ENCODE results near the gene MIOX.
"Not testable (repeated sequence)": the region's sequence is repeated elsewhere in the genome, so short reads cannot be mapped to it uniquely, and the experiment has no call there.

The MIOX gene

DNA sequence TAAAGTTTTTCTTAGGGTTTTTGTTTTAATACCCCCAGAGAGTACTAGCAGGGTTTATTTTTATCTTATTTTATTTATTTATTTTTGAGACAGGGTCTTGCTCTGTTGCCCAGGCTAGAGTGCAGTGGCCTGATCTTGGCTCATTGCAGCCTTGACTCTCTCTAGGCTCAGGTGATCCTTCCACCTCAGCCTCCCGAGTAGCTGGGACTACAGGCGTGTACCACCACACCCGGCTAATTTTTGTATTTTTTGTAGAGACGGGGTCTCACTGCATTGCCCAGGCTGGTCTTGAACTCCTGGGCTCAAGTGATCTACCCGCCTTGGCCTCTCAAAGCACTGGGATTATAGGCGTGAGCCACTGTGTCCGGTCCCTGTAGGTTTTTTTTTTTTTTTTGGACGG is 33.5 kb downstream of the MIOX start:
- DNase-seq = not testable (repeated sequence)

GRCh38 chr22:50520826-50521453 is 34.3 kb downstream of the MIOX start:
- no peak for DNase-seq

- no peak for DNase-seq
Observed at GRCh38 chr22:50521710-50522109, 35.1 kb downstream of the MIOX start.

GRCh38 chr22:50522208-50522805 is 35.6 kb downstream of the MIOX start:
- no peak for DNase-seq

DNA sequence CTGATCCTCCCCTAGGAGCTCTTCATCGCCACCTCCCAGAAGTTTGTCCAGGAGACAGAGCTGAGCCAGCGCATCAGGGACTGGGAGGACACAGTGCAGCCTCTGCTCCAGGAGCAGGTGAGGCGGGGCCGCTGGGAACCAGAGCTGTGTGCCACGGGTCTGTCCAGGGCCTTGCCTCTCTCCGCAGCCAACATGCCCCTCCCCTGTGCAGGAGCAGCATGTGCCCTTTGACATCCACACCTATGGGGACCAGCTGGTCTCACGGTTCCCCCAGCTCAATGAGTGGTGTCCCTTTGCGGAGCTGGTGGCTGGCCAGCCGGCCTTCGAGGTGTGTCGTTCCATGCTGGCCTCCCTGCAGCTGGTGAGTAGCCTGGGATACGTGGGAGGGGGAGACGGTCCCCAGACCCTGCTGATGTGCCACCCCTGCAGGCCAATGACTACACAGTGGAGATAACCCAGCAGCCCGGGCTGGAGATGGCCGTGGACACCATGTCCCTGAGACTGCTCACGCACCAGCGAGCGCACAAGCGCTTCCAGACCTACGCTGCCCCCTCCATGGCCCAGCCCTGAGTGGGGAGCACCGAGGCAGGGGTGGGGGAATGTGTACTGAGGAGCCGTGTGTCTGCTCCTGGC is 36.3 kb downstream of the MIOX start:
- no peak for DNase-seq

DNA sequence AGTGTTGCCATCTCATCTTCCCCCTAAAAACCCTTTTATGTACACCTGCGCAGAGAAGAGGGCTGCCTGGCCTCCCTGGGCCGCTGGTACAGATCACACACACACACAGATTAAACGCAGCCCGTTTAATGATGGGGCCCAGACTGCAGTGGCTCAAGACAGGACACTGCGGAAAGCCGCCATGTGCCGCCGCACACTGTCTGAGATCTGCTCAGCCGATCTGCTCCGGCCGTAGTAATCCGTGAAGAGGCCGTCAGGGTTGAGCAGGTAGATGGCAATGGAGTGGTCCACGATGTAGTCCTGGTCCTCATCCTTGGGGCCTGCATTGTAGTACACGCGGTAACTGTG is 36.8 kb downstream of the MIOX start:
- no peak for DNase-seq

GRCh38 chr22:50523806-50524675 is 37.4 kb downstream of the MIOX start:
- no peak for DNase-seq

DNA sequence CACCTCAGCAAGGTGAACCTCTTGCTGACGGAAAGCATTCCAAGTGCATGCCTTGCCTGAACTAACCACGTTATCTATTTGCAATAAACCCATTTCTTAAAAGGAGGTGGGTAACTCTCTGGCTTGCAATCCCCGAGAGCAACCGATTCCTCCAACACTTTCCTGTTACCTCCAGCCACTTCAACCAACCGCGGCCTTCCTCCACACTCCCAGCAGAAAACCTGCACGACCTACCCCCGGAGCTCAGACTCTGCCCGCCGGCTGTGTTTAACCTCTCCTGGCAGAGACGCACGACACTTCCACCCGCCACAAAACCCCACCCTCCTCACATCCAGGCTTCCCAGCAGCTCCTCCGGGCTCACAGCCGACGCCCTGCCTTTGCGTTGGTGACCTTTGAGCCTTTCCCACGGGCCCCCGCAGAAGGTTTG is 38.0 kb downstream of the MIOX start:
- DNase-seq = peak; percentile 33

GRCh38 chr22:50525104-50525857 is 38.6 kb downstream of the MIOX start, which contains the start of gene SCO2:
Gene SCO2, minus strand, starts transcription at chr22:50525598. Its CDS starts 1,187 bp downstream, at chr22:50524411.
- DNase-seq = peak; percentile 98

- DNase-seq = no peak
Observed at GRCh38 chr22:50525858-50526107, 39.1 kb downstream of the MIOX start.

GRCh38 chr22:50526108-50526833 is 39.6 kb downstream of the MIOX start:
- peak; percentile 91 for DNase-seq

GRCh38 chr22:50526834-50527801 is 40.5 kb downstream of the MIOX start:
- DNase-seq = peak; percentile 80

- no peak for DNase-seq
Observed at GRCh38 chr22:50527921-50528681, 41.4 kb downstream of the MIOX start.

DNA sequence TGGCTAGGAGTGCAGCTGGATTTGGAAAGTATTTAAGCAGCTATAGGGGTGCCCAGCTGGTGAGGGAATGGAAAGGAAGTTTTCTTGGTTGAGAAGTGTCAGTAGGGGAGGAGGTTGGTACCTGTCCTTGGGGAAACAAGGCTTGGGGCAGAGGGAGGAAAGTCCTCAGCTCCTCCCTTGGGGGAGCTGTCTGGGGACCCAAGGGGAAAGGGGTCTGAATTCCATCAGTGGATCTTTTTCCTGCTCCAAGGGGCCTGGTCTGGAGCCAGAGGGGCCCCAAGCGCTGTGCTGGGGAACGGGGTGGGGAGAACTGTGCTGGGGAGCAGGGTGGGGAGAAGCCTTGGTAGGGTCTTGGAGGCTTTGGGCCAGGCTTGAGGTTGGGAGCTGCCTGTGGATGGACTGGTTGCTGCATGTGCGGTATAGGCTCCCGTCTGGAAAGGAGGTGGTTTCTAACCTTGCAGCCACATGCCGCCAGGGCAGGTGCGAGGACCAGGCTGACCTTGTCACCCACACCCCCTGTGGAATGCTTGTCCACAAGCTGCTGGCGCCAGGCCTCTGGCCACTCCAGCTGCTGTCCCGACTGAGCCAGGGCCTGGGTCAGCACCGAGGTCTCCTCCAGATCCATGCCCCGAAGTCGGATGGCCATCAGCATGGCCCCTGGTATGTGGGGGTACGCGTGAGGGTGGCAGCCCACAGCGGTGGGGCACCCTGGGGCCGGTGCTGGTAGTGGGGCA is 42.2 kb downstream of the MIOX start:
- no peak for DNase-seq

- DNase-seq = no peak
Observed at GRCh38 chr22:50529416-50529896, 42.8 kb downstream of the MIOX start.

- DNase-seq = peak; percentile 81
Observed at GRCh38 chr22:50529897-50530579, 43.4 kb downstream of the MIOX start, which contains the start of gene TYMP. Gene TYMP, minus strand, starts transcription at chr22:50530012. Its CDS starts 303 bp downstream, at chr22:50529709.

DNA sequence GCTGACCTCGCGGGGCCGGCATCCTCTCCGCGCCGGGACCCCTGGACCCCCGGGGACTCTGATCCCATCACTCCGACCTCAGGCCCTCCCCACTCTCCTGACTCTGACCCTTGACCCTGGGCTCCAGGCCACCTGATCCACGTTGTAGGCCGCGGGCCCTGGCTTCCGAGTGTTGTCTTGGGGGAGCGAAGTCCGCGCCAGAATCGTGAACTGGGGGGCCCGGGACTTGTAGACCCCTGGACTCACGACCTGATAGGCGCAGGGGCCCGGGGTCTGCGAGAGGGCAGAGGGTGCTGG is 43.9 kb downstream of the MIOX start:
- DNase-seq = no peak

GRCh38 chr22:50530877-50531545 is 44.4 kb downstream of the MIOX start:
- DNase-seq = peak; percentile 92
